HEK293T (cell line): ENCODE results near the gene SARM1.

ENCODE experiments used
- ARNT ChIP-seq: fragments of 450-650 bp; IDR thresholded peaks from 2 replicates; pipeline ENCODE4 v1.6.1; 2017; ENCODE audit warnings: mild to moderate bottlenecking
- CTBP1 ChIP-seq: fragments of 450-650 bp; IDR thresholded peaks from 2 replicates; pipeline ENCODE4 v1.6.1; 2016; ENCODE audit warnings: borderline replicate concordance
- ELF4 ChIP-seq: fragments of 450-650 bp; IDR thresholded peaks from 2 replicates; pipeline ENCODE4 v1.6.1; 2017; ENCODE audit warnings: antibody characterized with exemption
- FOXM1 ChIP-seq: fragments of 450-650 bp; IDR thresholded peaks from 2 replicates; pipeline ENCODE4 v1.6.1; 2017; ENCODE audit warnings: mild to moderate bottlenecking, borderline replicate concordance
- HDGF ChIP-seq: fragments of 450-650 bp; IDR thresholded peaks from 2 replicates; pipeline ENCODE4 v1.6.1; 2017; ENCODE audit warnings: antibody characterized with exemption, borderline replicate concordance
- L3MBTL2 ChIP-seq: fragments of 450-650 bp; conservative IDR thresholded peaks from 2 replicates; pipeline ENCODE4 v1.6.1; 2016; ENCODE audit warnings: mild to moderate bottlenecking
- SP1 ChIP-seq: fragments of 450-650 bp; IDR thresholded peaks from 2 replicates; pipeline ENCODE4 v1.6.1; 2017
- SUZ12 ChIP-seq: fragments of 450-650 bp; IDR thresholded peaks from 2 replicates; pipeline ENCODE4 v1.6.1; 2016; ENCODE audit warnings: mild to moderate bottlenecking
- TARDBP ChIP-seq: fragments of 450-650 bp; IDR thresholded peaks from 2 replicates; pipeline ENCODE4 v1.6.1; 2016
- TF ChIP-seq, protein P1 (sequence below): fragments of 450-650 bp; IDR thresholded peaks from 2 replicates; pipeline ENCODE4 v1.6.1; 2016

GRCh38 chr17:28339431-28339830 is 32.1 kb upstream of the SARM1 start:
- TF ChIP-seq CTBP1, result no peak
- no peak for TF ChIP-seq FOXM1
- no peak for TF ChIP-seq L3MBTL2
- TF ChIP-seq HDGF, result no peak
- no peak for TF ChIP-seq SUZ12
- TF ChIP-seq ELF4, result no peak
- TF ChIP-seq TARDBP, result no peak
- TF ChIP-seq ARNT, result no peak
- TF ChIP-seq, protein P1, sequence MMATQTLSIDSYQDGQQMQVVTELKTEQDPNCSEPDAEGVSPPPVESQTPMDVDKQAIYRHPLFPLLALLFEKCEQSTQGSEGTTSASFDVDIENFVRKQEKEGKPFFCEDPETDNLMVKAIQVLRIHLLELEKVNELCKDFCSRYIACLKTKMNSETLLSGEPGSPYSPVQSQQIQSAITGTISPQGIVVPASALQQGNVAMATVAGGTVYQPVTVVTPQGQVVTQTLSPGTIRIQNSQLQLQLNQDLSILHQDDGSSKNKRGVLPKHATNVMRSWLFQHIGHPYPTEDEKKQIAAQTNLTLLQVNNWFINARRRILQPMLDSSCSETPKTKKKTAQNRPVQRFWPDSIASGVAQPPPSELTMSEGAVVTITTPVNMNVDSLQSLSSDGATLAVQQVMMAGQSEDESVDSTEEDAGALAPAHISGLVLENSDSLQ, result no peak
- TF ChIP-seq SP1, result no peak
